Parathyroid adenoma (tissue), 2 donors: ENCODE measurements around the gene EGF.

Experiments
- H2AFZ ChIP-seq: fragments of 300-600 bp; sonication (generic); one replicate; pipeline ENCODE4 v1.7.0; 2017; ENCODE audit warnings: antibody characterized with exemption, mild to moderate bottlenecking
- H3K27ac ChIP-seq: fragments of 300-600 bp; sonication (generic); one replicate; pipeline ENCODE4 v1.7.0; 2017
- H3K27me3 ChIP-seq: fragments of 300-600 bp; sonication (generic); one replicate; pipeline ENCODE4 v1.7.0; 2017; ENCODE audit warnings: low read length; ENCODE audit not compliant: control insufficient read depth, insufficient read depth
- H3K36me3 ChIP-seq: fragments of 300-600 bp; sonication (generic); one replicate; pipeline ENCODE4 v1.7.0; 2017; ENCODE audit warnings: low read length; ENCODE audit not compliant: control insufficient read depth, insufficient read depth
- H3K4me1 ChIP-seq: fragments of 300-600 bp; sonication (generic); one replicate; pipeline ENCODE4 v1.7.0; 2017; ENCODE audit warnings: control low read depth
- H3K4me2 ChIP-seq: fragments of 300-600 bp; sonication (generic); one replicate; pipeline ENCODE4 v1.7.0; 2017; ENCODE audit warnings: low read length
- H3K4me3 ChIP-seq: fragments of 300-600 bp; sonication (generic); one replicate; pipeline ENCODE4 v1.7.0; 2017; ENCODE audit warnings: low read depth, low read length
- H3K79me2 ChIP-seq: fragments of 300-600 bp; sonication (generic); one replicate; pipeline ENCODE4 v1.7.0; 2017; ENCODE audit warnings: control low read depth
- H3K9ac ChIP-seq: fragments of 300-600 bp; sonication (generic); one replicate; pipeline ENCODE4 v1.7.0; 2017; ENCODE audit warnings: mild to moderate bottlenecking
- H3K9me3 ChIP-seq: fragments of 300-600 bp; sonication (generic); one replicate; pipeline ENCODE4 v1.7.0; 2017; ENCODE audit warnings: low read length; ENCODE audit not compliant: control insufficient read depth
- CTCF ChIP-seq: fragments of 300-600 bp; sonication (generic); IDR thresholded peaks from one replicate; pipeline ENCODE4 v1.7.0; 2017; ENCODE audit warnings: antibody characterized with exemption, mild to moderate bottlenecking
- donor health status: primary hyperparathyroidism.

EGF gene

GRCh38 chr4:109972786-109973528 lies 60.3 kb downstream of the EGF start:
- Histone ChIP-seq H3K79me2 (no peaks in the 10 kb centered on the region), H3K36me3 (no peaks in the 10 kb centered on the region), H3K9me3 (no peaks in the 10 kb centered on the region), H3K4me2 (no peak overlapping the region), H3K9ac (no peak overlapping the region), H3K4me1 (no peaks in the 10 kb centered on the region), H3K27ac (no peak overlapping the region), H3K4me3 (no peak overlapping the region), H2AFZ (no peak overlapping the region), H3K27me3 (no peaks in the 10 kb centered on the region)
- TF ChIP-seq CTCF = no peak

GRCh38 chr4:109973529-109973905 lies 60.8 kb downstream of the EGF start:
- Histone ChIP-seq H3K27me3 (no peaks in the 10 kb centered on the region), H3K4me2 (no peak overlapping the region), H3K4me1 (no peaks in the 10 kb centered on the region), H3K9me3 (no peaks in the 10 kb centered on the region), H2AFZ (no peak overlapping the region), H3K79me2 (no peaks in the 10 kb centered on the region), H3K9ac (no peak overlapping the region), H3K27ac (no peak overlapping the region), H3K4me3 (no peak overlapping the region), H3K36me3 (no peaks in the 10 kb centered on the region)
- no peak for TF ChIP-seq CTCF

- H3K9me3 ChIP-seq = no peaks in the 10 kb centered on the region
- no peak overlapping the region for H3K4me3 ChIP-seq
- no peak for TF ChIP-seq CTCF
- no peak overlapping the region for H3K4me2 ChIP-seq
- no peaks in the 10 kb centered on the region for H3K36me3 ChIP-seq
- H3K27ac ChIP-seq = no peak overlapping the region
- H3K4me1 ChIP-seq = no peaks in the 10 kb centered on the region
- no peak overlapping the region for H2AFZ ChIP-seq
- H3K27me3 ChIP-seq = no peaks in the 10 kb centered on the region
- H3K9ac ChIP-seq = no peak overlapping the region
- no peaks in the 10 kb centered on the region for H3K79me2 ChIP-seq
Observed at GRCh38 chr4:109976189-109976588, 63.5 kb downstream of the EGF start.

GRCh38 chr4:109977854-109978501 lies 65.3 kb downstream of the EGF start:
- Histone ChIP-seq H2AFZ (no peak overlapping the region), H3K79me2 (no peaks in the 10 kb centered on the region), H3K36me3 (no peaks in the 10 kb centered on the region), H3K4me1 (no peaks in the 10 kb centered on the region), H3K9ac (no peak overlapping the region), H3K4me2 (no peak overlapping the region), H3K9me3 (no peaks in the 10 kb centered on the region), H3K27ac (no peak overlapping the region), H3K27me3 (no peaks in the 10 kb centered on the region), H3K4me3 (no peak overlapping the region)
- peak; percentile 50 for TF ChIP-seq CTCF
